ENCODE measurements around the gene NFATC4. TPM values are rescaled to one million over a fixed set of nuclear protein-coding genes. Genes with fewer than 3 reads are reported as not detected.
"Not testable (repeated sequence)": the region's sequence is repeated elsewhere in the genome, so short reads cannot be mapped to it uniquely, and the experiment has no call there.

NFATC4 gene
- total and polyA plus RNA-seq, 10 donors: 10.7 to 145 (median 23.0) TPM

GRCh38 chr14:24351517-24351916 is 16.5 kb upstream of the NFATC4 start:
- Histone ChIP-seq H3K9me3 (no peaks in the 10 kb centered on the region), H3K4me1 (no peaks in the 10 kb centered on the region), H3K4me3 (no peak overlapping the region), H3K27me3 (replicated peaks in 1 of 7) (peaks cover 0 to 33% (median 0%) of the 10 kb centered on the region in 7 donors), H3K27ac (no peak overlapping the region), H3K36me3 (no peaks in the 10 kb centered on the region)
- intact Hi-C loops (cut with DNase I; ENCODE audit: low total_unique reads): no loop called here
- WGBS, 5 donors: 34 to 44% (median 39%) methylated on average over 4 of the region's 4 CpGs
- DNase-seq: no peak
- no peak for TF ChIP-seq POLR2A (IDR thresholded peaks at IDR 0.05)
- no peak for TF ChIP-seq POLR2AphosphoS5 (IDR thresholded peaks at IDR 0.05)
- TF ChIP-seq, protein P1, sequence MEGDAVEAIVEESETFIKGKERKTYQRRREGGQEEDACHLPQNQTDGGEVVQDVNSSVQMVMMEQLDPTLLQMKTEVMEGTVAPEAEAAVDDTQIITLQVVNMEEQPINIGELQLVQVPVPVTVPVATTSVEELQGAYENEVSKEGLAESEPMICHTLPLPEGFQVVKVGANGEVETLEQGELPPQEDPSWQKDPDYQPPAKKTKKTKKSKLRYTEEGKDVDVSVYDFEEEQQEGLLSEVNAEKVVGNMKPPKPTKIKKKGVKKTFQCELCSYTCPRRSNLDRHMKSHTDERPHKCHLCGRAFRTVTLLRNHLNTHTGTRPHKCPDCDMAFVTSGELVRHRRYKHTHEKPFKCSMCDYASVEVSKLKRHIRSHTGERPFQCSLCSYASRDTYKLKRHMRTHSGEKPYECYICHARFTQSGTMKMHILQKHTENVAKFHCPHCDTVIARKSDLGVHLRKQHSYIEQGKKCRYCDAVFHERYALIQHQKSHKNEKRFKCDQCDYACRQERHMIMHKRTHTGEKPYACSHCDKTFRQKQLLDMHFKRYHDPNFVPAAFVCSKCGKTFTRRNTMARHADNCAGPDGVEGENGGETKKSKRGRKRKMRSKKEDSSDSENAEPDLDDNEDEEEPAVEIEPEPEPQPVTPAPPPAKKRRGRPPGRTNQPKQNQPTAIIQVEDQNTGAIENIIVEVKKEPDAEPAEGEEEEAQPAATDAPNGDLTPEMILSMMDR (IDR thresholded peaks at IDR 0.05 in 8 of 11, conservative IDR thresholded peaks at IDR 0.05 in 3 of 11): no peak

DNA sequence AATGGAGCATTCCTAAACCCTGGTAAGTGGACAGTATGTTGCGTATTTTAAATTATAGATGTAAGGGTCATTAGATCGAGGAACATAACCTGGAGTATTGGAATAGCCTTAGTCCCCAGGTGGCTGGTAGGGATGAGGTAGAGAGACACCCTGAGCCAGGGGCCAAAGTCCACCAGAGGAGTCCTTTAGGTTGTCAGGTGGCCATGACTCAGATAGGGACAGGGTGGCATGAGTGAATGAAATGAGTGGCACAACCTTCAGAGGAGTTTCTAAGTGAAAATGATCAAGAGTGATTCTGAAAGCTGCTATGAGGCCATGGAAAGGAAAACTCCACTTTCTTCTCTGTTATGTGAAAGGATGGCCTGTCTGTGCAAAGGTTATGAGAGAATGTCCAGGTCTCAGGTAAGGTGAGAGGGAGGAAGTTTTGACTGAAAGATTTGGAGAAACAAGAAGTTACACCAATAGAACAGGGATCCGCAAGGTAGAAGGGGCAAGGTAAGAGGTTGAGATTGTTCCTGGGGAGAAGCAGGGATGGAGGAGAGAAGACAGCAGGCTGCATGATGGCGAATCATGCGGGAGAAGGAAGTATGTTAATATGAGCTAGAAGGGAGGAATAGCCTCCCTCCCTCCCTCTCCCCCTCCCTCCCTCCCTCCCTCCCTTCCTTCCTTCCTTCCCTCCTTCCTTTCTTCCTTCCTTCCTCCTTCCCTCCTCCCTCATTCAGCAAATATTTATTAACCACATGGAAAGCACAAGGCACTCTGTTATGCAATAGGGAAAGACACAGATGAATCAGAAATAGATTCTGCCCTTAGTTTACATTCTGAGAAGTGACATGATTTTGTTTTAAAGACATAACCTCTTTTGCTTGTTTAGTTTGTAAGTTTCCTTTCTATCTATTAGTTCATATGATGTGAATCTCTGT is 14.2 kb upstream of the NFATC4 start:
- H3K27me3 ChIP-seq (replicated peaks in 1 of 7): peaks cover 0 to 37% (median 0%) of the 10 kb centered on the region in 7 donors
- H3K36me3 ChIP-seq: no peaks in the 10 kb centered on the region
- H3K4me3 ChIP-seq: no peak overlapping the region
- WGBS, 5 donors: 60 to 92% (median 76%) methylated on average over 5 of the region's 5 CpGs
- DNase-seq: no peak
- H3K9me3 ChIP-seq: no peaks in the 10 kb centered on the region
- no peaks in the 10 kb centered on the region for H3K4me1 ChIP-seq
- intact Hi-C loops (cut with DNase I; ENCODE audit: low total_unique reads): no loop called here
- TF ChIP-seq POLR2AphosphoS5 (IDR thresholded peaks at IDR 0.05) (no peak), POLR2A (IDR thresholded peaks at IDR 0.05) (no peak)
- TF ChIP-seq, protein P1 (IDR thresholded peaks at IDR 0.05 in 8 of 11, conservative IDR thresholded peaks at IDR 0.05 in 3 of 11): no peak
- no peak overlapping the region for H3K27ac ChIP-seq

DNA sequence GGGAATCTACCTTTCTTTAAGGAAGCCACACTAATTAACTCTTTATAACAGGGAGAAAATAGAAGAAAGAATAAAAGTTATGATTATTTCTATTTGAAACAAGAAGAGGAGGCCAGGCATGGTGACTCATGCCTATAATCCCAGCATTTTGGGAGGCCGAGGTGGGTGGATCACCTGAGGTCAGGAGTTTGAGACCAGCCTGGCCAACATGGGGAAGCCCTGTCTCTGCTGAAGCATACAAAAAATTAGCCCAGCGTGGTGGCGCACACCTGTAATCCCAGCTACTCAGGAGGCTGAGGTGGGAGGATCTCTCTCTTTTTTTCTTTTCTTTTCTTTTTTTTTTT is 13.5 kb upstream of the NFATC4 start:
- WGBS, 5 donors: 77 to 95% (median 91%) methylated on average over 3 of the region's 3 CpGs
- H3K27ac ChIP-seq; DNase-seq; H3K9me3 ChIP-seq; H3K4me1 ChIP-seq; intact Hi-C loops (cut with DNase I; ENCODE audit: low total_unique reads); H3K36me3 ChIP-seq; H3K4me3 ChIP-seq: not testable (repeated sequence)
- H3K27me3 ChIP-seq (replicated peaks in 1 of 7): peaks cover 0 to 37% (median 0%) of the 10 kb centered on the region in 7 donors

DNA sequence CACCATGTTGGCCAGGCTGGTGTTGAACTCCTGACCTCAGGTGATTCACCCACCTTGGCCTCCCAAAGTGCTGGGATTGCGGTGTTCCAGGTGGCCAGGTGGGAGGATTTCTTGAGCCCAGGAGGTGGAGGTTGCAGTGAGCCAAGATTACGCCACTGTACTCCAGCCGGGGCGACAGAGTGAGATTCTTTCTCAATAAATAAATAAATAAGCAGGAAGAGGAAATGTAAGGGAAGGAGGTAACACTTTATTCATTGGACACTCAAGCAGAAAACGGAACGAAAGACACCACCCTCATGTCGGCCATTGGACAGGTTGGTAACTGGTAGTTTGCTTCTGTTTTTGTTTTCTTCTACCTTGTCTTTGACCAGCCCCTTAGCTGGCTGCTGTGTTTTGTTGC is 13.0 kb upstream of the NFATC4 start:
- no peak overlapping the region for H3K27ac ChIP-seq
- no peak overlapping the region for H3K4me3 ChIP-seq
- H3K9me3 ChIP-seq: peaks cover 0 to under 1% (median 0%) of the 10 kb centered on the region in 8 donors
- no peak for DNase-seq
- H3K27me3 ChIP-seq (replicated peaks in 1 of 7): peaks cover 0 to 37% (median 0%) of the 10 kb centered on the region in 7 donors
- 71 to 85% (median 80%) methylated on average over 7 of the region's 7 CpGs for WGBS, 5 donors
- intact Hi-C loops (cut with DNase I; ENCODE audit: low total_unique reads): no loop called here
- TF ChIP-seq POLR2A (IDR thresholded peaks at IDR 0.05) (no peak), POLR2AphosphoS5 (IDR thresholded peaks at IDR 0.05) (no peak)
- TF ChIP-seq, protein P1 (IDR thresholded peaks at IDR 0.05 in 8 of 11, conservative IDR thresholded peaks at IDR 0.05 in 3 of 11): no peak
- H3K4me1 ChIP-seq: no peaks in the 10 kb centered on the region
- no peaks in the 10 kb centered on the region for H3K36me3 ChIP-seq

Measured in spleen (tissue), 11 donors.